ENCODE measurements around the gene VAPA.

The VAPA gene

GRCh38 chr18:10008006-10008647 is 94.3 kb downstream of the VAPA start:
- no peak for FAIRE-seq

Measured in TTC549 (cell line).